ENCODE measurements around the gene TENM3. TPM values are rescaled to one million over a fixed set of nuclear protein-coding genes. Genes with fewer than 3 reads are reported as not detected.

The TENM3 gene
- total RNA-seq, 1 experiment from 2014 or later = 71.0 TPM

- TF ChIP-seq GTF2I (CRISPR knock-in tag; conservative IDR thresholded peaks at IDR 0.05) (no peak), USF2 (CRISPR knock-in tag; IDR thresholded peaks at IDR 0.05) (no peak)
These were observed 21.2 kb upstream of the TENM3 start (continued) for GRCh38 chr4:182221987-182222386.

GRCh38 chr4:182222766-182223165 is 20.4 kb upstream of the TENM3 start:
- ATAC-seq (no peak; the same call in 1 of the 2 replicates), DNase-seq (ENCODE audit: low spot score) (no peak)
- Mint-ChIP-seq H3K9me3 (peaks cover 4% of the 10 kb centered on the region; the same call in 1 of the 2 replicates), H3K36me3 (no peaks in the 10 kb centered on the region), H3K4me3 (no peak overlapping the region), H3K4me1 (peaks cover 29% of the 10 kb centered on the region), H3K27ac (no peak overlapping the region), H3K27me3 (ENCODE audit: low read depth) (no peaks in the 10 kb centered on the region)
- CTCF ChIA-PET = no interaction called here
- TF ChIP-seq KAT7 (CRISPR knock-in tag; IDR thresholded peaks at IDR 0.05; ENCODE audit: borderline replicate concordance) = no peak
- TF ChIP-seq MYBL2 (CRISPR knock-in tag; IDR thresholded peaks at IDR 0.05) = no peak
- TF ChIP-seq GABPB1 (CRISPR knock-in tag; IDR thresholded peaks at IDR 0.05) = no peak
- no peak for TF ChIP-seq ZNF219 (CRISPR knock-in tag; IDR thresholded peaks at IDR 0.05; ENCODE audit: borderline replicate concordance)
- TF ChIP-seq JAZF1 (CRISPR knock-in tag; IDR thresholded peaks at IDR 0.05) = no peak
- no peak for TF ChIP-seq PREB (CRISPR knock-in tag; IDR thresholded peaks at IDR 0.05; ENCODE audit: borderline replicate concordance)
- TF ChIP-seq SOX15 (CRISPR knock-in tag; IDR thresholded peaks at IDR 0.05) = no peak
- TF ChIP-seq USF2 (CRISPR knock-in tag; IDR thresholded peaks at IDR 0.05) = no peak
- no peak for TF ChIP-seq ELF4 (CRISPR knock-in tag; IDR thresholded peaks at IDR 0.05; ENCODE audit: low read depth)
- no peak for TF ChIP-seq ZNF281 (CRISPR knock-in tag; IDR thresholded peaks at IDR 0.05)
- no peak for TF ChIP-seq TEAD4 (CRISPR knock-in tag; IDR thresholded peaks at IDR 0.05)
- no peak for TF ChIP-seq USF1 (CRISPR knock-in tag; IDR thresholded peaks at IDR 0.05)
- TF ChIP-seq ZNF263 (CRISPR knock-in tag; IDR thresholded peaks at IDR 0.05; ENCODE audit: low read depth) = no peak
- TF ChIP-seq TP53 (CRISPR knock-in tag; IDR thresholded peaks at IDR 0.05) = no peak
- no peak for TF ChIP-seq SMAD4 (CRISPR knock-in tag; IDR thresholded peaks at IDR 0.05)
- POLR2A ChIA-PET = no interaction called here

- Mint-ChIP-seq H3K27ac (no peak overlapping the region), H3K4me1 (peaks cover 30% of the 10 kb centered on the region), H3K36me3 (no peaks in the 10 kb centered on the region), H3K4me3 (no peak overlapping the region), H3K9me3 (no peaks in the 10 kb centered on the region; the same call in 1 of the 2 replicates), H3K27me3 (ENCODE audit: low read depth) (no peaks in the 10 kb centered on the region)
- ChIA-PET POLR2A (no interaction called here), CTCF (interaction anchor here (0.7 kb wide), 1 partner anchor 35 kb away, joined by 3 read pairs; no protein-coding TSS in a partner anchor)
- no peak for ATAC-seq
- DNase-seq (ENCODE audit: low spot score) = no peak
- TF ChIP-seq USF1 (CRISPR knock-in tag; IDR thresholded peaks at IDR 0.05) (no peak), ELF4 (CRISPR knock-in tag; IDR thresholded peaks at IDR 0.05; ENCODE audit: low read depth) (no peak), ATF6 (CRISPR knock-in tag; IDR thresholded peaks at IDR 0.05) (no peak), GTF2I (CRISPR knock-in tag; conservative IDR thresholded peaks at IDR 0.05) (no peak), OVOL2 (CRISPR knock-in tag; IDR thresholded peaks at IDR 0.05; ENCODE audit: borderline replicate concordance) (no peak), ARID4B (CRISPR knock-in tag; IDR thresholded peaks at IDR 0.05; ENCODE audit: borderline replicate concordance) (no peak)
These were observed 19.5 kb upstream of the TENM3 start for GRCh38 chr4:182223708-182224107.
